ENCODE data around the gene PRKAB2.
"Not testable (repeated sequence)": the region's sequence is repeated elsewhere in the genome, so short reads cannot be mapped to it uniquely, and the experiment has no call there.

The PRKAB2 gene, protein sequence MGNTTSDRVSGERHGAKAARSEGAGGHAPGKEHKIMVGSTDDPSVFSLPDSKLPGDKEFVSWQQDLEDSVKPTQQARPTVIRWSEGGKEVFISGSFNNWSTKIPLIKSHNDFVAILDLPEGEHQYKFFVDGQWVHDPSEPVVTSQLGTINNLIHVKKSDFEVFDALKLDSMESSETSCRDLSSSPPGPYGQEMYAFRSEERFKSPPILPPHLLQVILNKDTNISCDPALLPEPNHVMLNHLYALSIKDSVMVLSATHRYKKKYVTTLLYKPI

DNA sequence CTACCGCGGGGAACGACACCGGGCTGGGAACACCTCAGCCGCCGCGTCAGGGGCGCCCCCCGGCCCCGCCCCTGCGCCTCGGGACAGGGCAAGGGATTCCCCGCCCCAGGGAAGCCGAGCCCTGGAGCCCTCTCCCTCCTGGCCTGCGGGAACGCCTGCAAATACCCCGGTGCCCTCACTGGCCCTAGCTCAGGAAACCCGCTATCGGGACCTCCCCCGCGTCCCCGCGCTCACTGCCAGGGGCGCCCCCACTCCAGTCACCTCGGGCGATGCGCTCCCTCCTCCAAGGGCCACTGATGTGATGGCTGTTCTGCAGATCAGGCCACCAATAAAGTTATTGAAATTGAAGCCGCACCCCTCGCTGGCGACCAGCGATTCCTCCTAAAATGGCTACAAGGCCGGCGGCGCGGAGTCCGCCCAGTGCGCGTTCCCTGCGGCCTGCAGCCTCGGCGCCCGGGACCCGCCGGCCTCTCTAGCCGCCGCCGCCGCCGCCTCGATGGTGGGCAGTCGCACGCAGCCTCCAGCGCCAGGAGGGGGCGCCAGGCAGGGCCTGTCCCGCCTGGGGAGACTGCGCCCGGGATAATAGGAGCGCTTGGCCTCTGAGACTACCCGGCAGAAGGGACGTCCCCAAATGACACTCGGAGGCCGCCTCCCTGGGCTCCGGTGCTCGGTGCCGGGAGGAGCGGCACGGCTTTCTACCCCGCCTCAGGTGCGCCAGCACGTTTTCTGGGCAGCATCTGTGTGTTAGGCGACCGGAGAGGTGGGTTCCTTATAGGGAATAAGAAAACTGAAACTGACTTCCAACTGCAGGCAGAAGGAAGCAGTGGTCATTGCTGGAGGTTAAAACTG, at the start of gene PRKAB2:
Gene PRKAB2 (minus strand): TSS at position 303 of the 849 bp plus-strand sequence. CDS start 326 bp downstream, outside the sequence.
- DNase-seq, result peak; percentile 94

DNA sequence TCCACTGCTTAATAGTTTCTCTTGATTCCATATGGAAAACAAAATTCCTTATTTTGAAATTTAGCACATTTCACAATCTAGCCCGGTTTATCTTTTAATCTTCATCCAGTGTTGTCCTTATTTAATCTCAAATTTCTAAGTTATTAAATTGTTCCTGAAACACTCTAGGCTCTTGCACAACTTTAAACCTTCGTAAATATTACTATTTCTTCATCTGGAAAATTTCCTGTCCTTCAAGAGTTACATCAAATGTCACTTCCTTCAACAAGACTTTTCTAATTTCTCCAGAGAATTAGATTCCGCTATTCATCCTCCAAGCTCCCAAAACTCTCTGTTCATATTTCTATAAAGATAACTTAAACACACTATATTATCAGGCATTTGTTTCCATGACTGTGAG, 46.3 kb upstream of the PRKAB2 start:
- DNase-seq, result no peak

DNA sequence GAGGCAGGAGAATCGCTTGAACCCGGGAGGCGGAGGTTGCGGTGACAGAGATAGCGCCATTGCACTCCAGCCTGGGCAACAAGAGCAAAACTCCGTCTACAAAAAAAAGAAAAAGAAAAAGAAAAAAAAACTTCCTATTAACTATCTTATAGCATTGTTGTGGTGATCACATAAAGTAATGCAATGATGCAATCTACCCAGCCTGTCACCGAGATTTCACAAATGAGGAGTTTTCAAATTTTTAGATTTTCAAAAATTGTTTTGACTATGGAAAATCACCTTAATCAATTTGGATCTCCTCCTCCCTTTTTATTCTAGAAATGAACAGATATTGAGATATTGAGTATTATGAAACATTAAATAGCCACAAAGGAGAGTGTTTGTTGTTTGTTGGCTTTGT, 44.9 kb upstream of the PRKAB2 start:
- no peak for DNase-seq

DNA sequence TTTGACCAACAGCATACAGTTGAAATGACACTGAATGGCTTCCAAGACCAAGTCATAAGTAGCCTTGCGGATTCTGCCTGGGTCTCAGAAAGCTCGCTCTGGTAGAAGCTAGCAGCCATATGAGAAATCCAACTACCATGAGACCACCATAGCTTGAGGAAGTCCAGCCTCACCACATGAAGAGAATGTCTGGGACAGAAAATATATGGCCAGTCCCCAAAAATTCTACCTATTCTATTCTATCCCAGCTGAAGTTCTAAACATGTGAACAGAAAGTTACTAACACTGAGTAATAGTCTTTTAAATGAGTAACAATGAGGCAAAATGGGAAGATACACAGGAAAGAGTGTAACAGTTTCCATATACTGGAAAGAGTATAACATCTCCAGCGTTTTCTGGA, 43.9 kb upstream of the PRKAB2 start:
- DNase-seq, result no peak

DNA sequence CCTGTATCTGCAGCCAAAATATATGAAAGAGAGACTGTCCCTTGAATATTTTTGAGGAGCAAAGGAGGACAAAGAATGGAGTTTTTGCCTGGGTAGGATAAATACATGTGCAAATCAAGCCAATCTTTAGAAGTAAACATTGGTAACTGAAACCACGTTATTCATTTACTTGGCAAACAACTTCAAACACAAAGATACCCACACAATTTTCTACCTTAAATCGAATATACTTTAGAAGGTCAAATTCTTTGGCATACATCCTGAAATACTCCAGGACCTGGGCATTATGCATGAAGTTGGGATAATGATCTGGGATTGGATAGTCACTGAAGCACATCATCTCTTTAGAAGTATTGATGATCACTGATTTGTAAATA, 43.3 kb upstream of the PRKAB2 start:
- no peak for DNase-seq

DNA sequence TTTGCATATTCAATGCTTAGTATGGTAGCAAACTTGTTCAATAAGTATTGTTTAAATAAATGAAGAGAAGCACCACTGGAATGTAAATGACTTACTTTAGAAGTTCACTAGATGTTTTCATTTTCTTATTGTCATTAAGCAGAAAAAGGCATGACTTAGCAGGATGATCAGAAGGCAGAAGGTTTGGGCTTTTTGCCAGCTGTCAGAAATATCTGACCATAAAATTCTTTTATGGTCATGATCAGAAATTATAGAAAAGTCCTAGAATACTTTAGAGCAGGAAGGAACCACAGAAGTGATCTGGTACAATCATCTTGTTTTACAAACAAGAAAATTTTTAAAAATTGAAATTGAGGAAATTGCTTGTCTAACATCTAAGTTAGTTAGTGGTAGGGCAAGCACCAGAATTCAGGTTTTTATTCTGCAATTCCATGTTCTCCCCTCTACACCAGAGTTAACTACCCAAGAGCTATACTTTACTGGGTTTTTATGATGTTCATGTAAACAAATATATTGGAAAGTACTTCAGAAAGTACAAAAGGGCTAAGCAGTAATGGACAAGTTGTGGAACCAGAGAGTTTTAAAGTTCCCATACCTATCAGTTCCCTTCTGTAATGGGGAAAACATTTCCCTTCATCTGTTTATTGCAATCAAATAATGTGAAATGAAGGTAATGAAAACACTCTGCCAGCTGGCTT, 42.7 kb upstream of the PRKAB2 start:
- DNase-seq, result no peak

DNA sequence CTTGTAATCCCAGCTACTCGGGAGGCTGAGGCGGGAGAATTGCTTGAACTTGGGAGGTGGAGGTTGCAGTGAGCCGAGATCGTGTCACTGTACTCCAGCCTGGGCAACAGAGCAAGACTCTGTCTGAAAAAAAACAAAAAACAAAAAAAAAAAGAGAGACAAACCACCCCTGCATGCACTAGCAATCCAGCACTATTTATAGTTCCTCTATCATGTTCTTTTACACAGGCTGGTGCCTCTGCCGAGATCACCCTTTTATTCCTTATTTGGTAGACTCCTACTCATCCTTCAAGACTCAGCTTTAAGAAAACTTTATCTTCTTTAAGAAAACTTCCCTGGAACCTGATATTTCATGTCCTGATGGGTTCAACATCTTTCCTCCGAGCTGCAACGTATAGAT, 42.1 kb upstream of the PRKAB2 start:
- no peak for DNase-seq

DNA sequence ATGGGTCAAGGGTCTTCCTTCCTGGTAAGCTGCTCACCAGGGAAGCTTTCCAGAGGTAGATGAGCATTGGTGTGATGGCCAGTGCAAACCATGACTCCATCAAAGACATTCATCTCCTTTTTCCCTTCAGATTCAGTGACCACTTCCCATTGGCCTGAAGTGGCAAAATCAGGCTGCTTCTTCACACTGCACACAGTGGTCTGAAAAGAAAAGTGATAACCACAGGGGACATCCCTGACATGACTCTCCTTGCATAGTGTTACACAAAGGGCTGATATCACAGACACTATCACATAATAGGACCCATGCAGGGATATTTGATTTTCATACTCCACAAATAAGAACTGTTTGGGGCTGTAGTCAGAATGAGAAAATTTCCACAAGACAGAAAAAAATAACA, 41.0 kb upstream of the PRKAB2 start:
- no peak for DNase-seq

DNA sequence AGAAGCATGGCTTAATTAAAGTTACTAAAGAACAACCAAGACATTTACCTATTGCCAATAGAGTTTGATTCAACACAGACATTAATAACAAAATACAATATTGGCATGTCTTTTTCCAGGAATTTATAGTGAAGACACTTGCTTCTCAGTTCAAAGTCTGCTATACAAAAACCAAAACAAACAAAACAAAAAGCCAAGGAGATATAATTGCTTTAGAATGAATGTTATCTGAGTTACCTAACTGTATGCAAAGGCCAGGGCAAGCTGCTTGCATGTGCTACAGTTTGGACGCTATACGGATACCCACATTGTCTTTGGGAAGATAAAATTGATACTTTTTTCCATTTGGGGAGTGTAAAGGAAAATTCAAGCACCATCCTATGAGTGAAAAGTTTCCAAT, 39.3 kb upstream of the PRKAB2 start:
- DNase-seq, result no peak

DNA sequence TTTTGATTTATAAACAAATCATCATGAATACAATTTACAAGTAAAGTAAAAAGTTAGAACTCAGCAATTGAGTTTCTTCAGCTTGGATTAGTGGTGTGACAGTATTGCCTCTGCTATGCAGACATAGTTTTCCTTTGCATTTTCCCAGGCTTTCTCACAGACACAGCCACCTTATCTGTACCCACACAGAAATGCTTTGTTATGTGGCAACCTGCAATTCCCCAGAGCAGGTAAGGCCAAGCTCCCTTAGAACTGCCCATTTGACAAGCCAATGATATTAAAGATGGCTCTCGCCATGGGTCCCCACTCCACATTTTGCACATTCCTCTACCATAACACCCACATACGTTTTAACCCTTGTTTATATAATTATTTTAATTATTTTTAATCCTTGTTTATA, 38.7 kb upstream of the PRKAB2 start:
- no peak for DNase-seq

DNA sequence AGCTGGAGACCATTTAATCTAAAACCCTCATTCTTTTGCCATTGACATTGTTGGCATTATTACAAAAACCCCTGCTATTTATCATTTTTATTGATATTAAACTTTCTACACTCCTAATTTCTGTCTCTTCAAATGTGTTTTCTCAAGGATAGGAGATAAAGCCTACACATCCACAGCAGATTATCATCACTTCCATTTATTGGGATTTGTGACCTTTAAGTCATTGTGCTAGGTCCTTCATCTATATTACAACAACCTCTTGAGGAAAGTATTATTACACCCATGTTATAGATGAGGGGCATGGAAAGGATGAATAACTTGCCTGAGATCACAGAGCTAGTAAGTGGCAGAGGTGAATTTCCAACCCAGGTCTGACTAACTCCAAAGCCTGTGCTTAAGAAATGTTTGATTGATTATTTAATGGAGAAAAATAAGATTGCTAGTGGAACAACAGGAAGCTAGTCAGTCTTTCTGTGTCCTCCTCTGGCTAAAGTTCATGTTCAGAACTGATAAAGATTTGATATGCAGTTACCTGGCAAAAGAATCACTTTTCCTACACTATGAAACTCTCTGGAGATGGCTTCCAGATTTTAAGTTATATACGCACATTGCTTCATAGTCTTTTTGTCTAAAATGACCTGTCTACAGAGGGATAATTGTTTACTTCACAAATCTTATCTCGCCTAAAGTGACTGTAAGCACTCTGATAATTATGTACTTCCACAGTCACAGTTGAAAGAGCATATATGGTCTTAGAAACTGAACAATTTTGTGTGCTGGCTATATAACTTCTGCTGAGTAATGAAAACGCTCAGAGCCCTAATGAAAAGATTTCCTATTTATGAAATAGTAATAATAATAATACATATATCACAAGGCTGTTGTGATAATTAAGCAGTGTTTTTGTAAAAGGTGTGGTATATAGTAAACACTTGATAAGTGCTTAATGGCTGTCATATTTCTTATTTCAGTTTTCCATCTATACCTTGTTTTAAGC, 37.9 kb upstream of the PRKAB2 start:
- no peak for DNase-seq

DNA sequence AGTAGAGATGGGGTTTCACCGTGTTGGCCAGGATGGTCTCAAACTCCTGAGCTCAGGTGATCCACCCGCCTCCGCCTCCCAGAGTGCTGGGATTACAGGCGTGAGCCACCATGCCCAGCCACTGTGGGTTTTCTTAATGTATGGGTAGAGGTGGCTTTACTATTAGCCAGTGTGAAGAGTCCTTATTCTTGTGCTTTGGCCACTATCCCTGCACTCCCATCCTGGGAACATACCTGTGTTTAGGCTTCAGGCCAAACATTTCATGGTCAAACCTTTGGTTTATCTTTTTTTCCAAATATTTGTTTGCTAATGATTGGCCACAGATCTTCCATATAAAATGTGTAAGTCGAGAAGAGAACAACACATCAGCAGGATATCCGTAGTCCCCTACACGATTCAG, 36.3 kb upstream of the PRKAB2 start:
- no peak for DNase-seq

DNA sequence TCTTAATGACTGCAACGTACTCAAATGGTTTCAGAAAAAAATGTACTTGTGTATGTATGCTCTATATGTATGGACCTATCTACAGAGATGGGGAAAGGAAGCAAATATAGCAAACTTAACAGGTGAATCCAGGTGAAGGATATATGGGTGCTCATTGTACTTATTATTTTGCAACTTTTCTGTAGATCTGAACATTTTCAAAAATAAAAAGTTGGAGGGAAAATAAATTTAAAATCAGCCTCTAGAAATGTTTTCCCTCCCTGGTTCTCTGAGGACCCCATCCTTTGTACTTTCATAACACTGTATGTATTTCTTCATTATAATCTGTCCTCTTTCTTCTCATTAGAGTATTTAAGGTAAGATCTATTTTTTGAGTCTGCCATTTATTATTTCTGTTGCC, 34.9 kb upstream of the PRKAB2 start:
- no peak for DNase-seq

DNA sequence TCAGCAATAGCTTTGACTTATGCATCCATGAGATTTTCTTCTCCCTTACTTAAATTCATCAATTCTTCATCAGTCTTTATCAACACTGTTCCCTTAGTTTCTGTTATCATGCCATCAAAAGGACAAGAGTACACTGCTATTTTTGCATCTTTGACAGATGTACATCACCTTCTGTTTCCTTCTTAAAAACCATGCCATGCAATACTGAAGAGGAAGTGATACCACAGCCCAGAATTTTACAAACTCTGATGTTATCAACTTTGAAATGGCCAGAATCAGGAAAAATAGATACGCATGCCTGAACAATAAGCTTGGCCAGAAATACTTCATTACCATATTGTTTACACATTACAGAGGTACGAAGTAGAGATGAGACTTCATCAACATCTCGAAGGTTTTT, 31.8 kb upstream of the PRKAB2 start:
- DNase-seq, result no peak

DNA sequence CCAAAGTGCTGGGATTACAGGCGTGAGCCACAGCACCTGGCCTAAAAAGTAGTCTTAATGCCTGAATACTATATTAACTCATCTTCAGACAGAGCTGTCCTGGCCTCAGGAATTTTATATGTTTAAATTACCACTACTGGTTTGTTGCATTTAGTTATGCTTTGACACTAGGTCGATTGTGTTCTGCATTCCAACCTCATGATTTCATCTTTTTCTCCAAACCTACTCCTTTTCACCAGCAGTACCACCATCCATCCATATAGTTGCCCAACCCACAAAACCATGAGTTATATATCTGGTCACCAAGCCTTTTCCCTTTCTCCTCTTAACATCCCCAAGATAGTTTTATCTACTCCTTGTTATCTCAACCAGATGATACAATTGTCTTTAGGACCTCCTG, 30.3 kb upstream of the PRKAB2 start:
- DNase-seq, result no peak

DNA sequence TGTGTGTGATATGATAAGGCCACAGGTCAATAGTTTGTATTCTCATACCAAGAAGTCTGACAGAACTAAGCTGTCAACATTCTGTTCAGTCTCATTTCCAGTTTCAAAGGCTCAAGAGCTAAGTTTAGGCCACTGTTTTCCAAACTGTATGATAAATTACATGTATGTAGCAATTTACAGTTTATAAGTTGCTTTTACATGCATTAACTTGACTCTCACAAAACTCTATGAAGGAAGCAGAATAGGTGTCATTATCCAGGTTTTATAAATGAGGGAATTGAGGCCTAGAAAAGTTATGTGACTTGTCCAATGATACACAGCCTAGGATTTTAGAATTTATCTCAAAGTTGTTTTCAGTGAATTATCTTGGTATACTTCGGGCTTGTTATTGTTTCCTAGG, 29.5 kb upstream of the PRKAB2 start:
- no peak for DNase-seq

DNA sequence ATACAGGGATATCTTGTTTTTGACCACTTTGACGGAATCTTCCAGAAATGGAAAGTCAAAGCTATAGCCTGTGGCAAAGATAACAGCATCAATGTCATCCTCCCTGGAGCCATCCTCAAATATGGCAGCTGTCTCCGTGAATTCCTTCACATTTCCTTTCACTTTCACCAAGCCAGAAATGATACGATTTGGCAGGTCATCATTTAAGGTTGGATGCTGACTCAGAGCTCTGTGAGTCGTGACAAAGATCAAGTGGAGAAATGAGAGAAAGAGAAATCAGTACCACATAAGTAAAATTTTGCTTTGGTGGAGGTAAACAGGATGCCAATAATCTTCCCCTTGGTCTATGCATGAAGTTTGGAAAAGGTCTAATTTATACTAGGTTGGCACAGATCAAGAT, 29.0 kb upstream of the PRKAB2 start:
- DNase-seq, result no peak

DNA sequence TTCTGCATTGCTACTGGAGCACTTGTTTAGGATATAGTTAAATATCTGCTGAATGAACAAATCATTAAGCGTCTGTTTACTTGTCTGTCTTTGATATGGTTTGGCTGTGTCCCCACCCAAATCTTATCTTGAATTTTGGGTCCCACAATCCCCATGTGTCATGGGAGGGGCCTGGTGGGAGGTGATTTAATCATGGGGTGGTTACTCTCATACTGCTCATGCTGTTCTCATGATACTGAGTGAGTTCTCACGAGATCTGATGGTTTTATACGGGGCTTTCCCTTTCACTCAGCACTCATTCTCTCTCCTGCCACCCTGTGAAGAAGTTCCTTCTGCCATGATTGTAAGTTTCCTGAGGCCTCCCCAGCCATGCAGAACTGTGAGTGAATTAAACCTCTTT, 25.1 kb upstream of the PRKAB2 start:
- DNase-seq, result not testable (repeated sequence)

DNA sequence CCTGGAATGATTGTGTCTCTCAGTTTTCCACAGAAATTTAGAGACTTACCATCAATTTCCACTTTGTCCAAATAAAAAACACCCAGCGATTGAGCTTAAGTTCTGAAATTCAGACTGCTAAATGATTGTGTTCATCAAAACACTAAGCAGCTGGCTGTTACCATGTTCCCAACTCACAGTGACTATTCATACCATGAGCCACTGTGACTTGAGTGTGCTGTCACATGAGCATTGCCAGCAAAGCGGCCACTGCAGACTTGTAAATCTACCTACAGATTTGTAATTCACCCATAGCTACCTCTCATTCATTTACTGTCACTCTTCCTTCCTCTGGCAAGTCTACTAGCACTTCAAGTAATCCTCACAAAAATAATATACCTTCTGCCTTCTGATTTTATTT, 17.2 kb upstream of the PRKAB2 start:
- DNase-seq, result no peak

DNA sequence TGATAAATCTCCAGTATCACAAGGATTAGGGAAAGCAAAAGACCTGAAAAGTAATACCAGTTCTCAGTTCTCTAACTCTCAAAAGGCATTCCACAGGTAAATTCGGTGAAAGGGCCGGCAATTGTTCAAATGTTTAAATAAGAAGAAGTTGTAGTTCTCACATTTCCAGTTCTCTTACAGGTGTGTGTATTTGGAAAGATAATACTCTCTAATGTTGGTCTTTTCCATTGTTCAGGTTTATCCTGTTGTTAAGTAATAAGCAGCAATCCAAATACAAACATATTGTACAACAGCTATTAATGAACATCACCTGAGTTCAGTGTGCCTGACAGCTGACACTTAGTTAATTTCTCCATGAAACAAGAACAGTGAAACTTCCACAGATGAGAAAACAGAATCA, 13.2 kb upstream of the PRKAB2 start:
- no peak for DNase-seq

DNA sequence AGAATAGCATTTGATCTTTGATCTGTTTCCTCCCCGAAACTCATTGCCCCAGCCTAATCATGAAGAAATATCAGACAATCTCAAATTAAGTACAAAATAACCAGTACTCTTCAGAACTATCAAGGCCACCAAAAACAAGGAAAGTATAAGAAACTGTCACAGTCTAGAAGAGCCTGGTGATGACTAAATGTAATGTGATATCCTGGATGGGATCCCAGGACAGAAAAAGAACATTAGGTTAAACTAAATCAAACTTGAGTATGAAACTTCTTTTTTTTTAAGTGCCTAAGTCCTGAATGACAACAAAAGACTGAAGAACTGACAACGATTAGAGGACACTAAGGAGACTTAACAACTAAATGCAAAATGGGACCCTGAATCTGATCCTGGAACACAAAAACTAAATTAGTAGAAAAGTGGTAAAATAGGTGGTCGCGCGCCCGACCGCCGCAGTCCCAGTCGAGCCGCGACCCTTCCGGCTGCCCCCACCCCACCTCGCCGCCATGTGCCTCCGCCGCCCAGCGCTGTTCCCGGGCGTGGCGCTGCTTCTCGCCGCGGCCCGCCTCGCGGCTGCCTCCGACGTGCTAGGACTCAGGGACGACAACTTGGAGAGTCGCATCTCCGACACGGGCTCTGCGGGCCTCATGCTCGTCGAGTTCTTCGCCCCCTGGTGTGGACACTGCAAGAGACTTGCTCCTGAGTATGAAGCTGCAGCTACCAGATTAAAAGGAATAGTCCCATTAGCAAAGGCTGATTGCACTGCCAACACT, 5.5 kb upstream of the PRKAB2 start:
- no peak for DNase-seq

All from stimulated activated CD8-positive, alpha-beta memory T cell treated with anti-CD3 and anti-CD28 coated beads, Interleukin-4, amount 100 ng/mL, for 48 hours (primary cell).